K562 (cell line): ENCODE results near the gene ABRAXAS1. TPM values are rescaled to one million over a fixed set of nuclear protein-coding genes. Genes with fewer than 3 reads are reported as not detected.

Source experiments
- CTCF ChIP-seq, 3 experiments: IDR thresholded peaks in 2 of 3; conservative IDR thresholded peaks in 1 of 3; 2 replicates each; pipeline ENCODE4 v1.5.1; 2011 to 2012; ENCODE audit warnings: low read length in 3 of 3, mild to moderate bottlenecking in 3 of 3, control low read depth in 2 of 3, improper control_type of control experiment in 1 of 3, inconsistent platforms in 1 of 3, low read depth in 1 of 3, mixed read lengths in 1 of 3, moderate library complexity in 1 of 3; ENCODE audit not compliant: insufficient read depth in 2 of 3
- CXXC5 ChIP-seq: fragments of 250-450 bp; sonication (Bioruptor Pico); IDR thresholded peaks from 2 replicates; pipeline ENCODE4 v1.8.0; 2022; ENCODE audit warnings: inconsistent platforms, mild to moderate bottlenecking, moderate library complexity
- JUN ChIP-seq, 2 experiments: sonication (generic) in 1 of 2; formaldehyde crosslinking in 1 of 2; IDR thresholded peaks; 2 replicates each; pipeline versions ENCODE4 v1.6.1 to v1.8.0; 2012 to 2022; ENCODE audit warnings: borderline replicate concordance in 2 of 2, mild to moderate bottlenecking in 2 of 2, improper control_type of control experiment in 1 of 2, low read depth in 1 of 2, low read length in 1 of 2, missing genetic modification reagents in 1 of 2
- MEF2A ChIP-seq: IDR thresholded peaks from 2 replicates; pipeline ENCODE4 v1.6.1; 2011; ENCODE audit warnings: low read depth, mild to moderate bottlenecking, low read length, moderate library complexity; ENCODE audit not compliant: control insufficient read depth
- NELFE ChIP-seq: IDR thresholded peaks from 2 replicates; pipeline ENCODE4 v1.6.1; 2011; ENCODE audit warnings: mild to moderate bottlenecking; ENCODE audit not compliant: insufficient read depth, insufficient read length
- PTBP1 ChIP-seq: fragments of 200-400 bp; formaldehyde crosslinking; IDR thresholded peaks from 2 replicates; pipeline ENCODE4 v1.6.1; 2017; ENCODE audit warnings: low read depth, low read length
- SLC30A9 ChIP-seq: fragments of 250-450 bp; sonication (Bioruptor Pico); IDR thresholded peaks from 2 replicates; pipeline ENCODE4 v1.8.0; 2022; ENCODE audit warnings: mild to moderate bottlenecking, moderate library complexity
- TEAD2 ChIP-seq: fragments of 450-650 bp; IDR thresholded peaks from 2 replicates; pipeline ENCODE4 v1.6.1; 2016; ENCODE audit warnings: missing genetic modification characterization, control low read depth, missing compliant biosample characterization
- UBTF ChIP-seq, 2 experiments: IDR thresholded peaks; 2 replicates each; pipeline ENCODE4 v1.6.1; 2012; ENCODE audit warnings: improper control_type of control experiment in 2 of 2, low read depth in 2 of 2, low read length in 2 of 2, borderline replicate concordance in 1 of 2
- ZFX ChIP-seq: sonication (generic); formaldehyde crosslinking; IDR thresholded peaks from 2 replicates; pipeline ENCODE4 v1.8.0; 2022; ENCODE audit warnings: mild to moderate bottlenecking, missing genetic modification reagents, moderate library complexity
- ZNF224 ChIP-seq: sonication (generic); formaldehyde crosslinking; IDR thresholded peaks from 2 replicates; pipeline ENCODE4 v1.8.0; 2022; ENCODE audit warnings: mild to moderate bottlenecking, missing genetic modification reagents
- ZNF354B ChIP-seq: fragments of 250-450 bp; sonication (Bioruptor Pico); IDR thresholded peaks from 2 replicates; pipeline ENCODE4 v1.4.0; 2020
- ZNF77 ChIP-seq: fragments of 250-450 bp; sonication (Bioruptor Pico); IDR thresholded peaks from 2 replicates; pipeline ENCODE4 v1.5.0; 2020
- polyA plus RNA-seq, 8 experiments: library from polyadenylated mRNA; depleted of rRNA in 4 of 8; stranded (reverse) in 5 of 8; unstranded in 3 of 8; fragments of >200 nt; fragmentation: Nextera tagmentation in 2 of 8; fragmentation: Illumina TruSeq in 1 of 8; extraction: Ambion mirVana in 2 of 8; extraction: Trizol in 1 of 8; gene quantifications; 2 replicates each; pipeline versions ENCODE4 v1.2.1 to v1.2.3, GENCODE V29; 2011 to 2014; ENCODE audit warnings: inconsistent platforms in 1 of 8, missing spikeins in 1 of 8
- total RNA-seq, 7 experiments: library from RNA; depleted of rRNA in 6 of 7; stranded (reverse); fragments of >200 nt in 6 of 7; fragmentation: Illumina TruSeq in 2 of 7; extraction: Trizol in 2 of 7; gene quantifications; 2 replicates each; pipeline versions ENCODE4 v1.2.1 to v1.2.3, GENCODE V29; 2011 to 2021; ENCODE audit warnings: low replicate concordance in 1 of 7
- TF ChIP-seq, protein P1 (sequence below), 3 experiments: fragments of 200-800 bp in 1 of 3; sonication (Bioruptor generic) in 1 of 3; sonication (generic) in 1 of 3; formaldehyde crosslinking in 1 of 3; IDR thresholded peaks; 2 replicates each; pipeline versions ENCODE4 v1.6.1 to v1.8.0; 2016 to 2022; ENCODE audit warnings: mild to moderate bottlenecking in 2 of 3, missing compliant biosample characterization in 2 of 3, missing genetic modification characterization in 2 of 3, missing genetic modification reagents in 1 of 3
- TF ChIP-seq, protein P2 (sequence below): fragments of 450-650 bp; IDR thresholded peaks from 2 replicates; pipeline ENCODE4 v1.7.0; 2016; ENCODE audit warnings: borderline replicate concordance
- TF ChIP-seq, protein P3 (sequence below): sonication (generic); formaldehyde crosslinking; IDR thresholded peaks from 2 replicates; pipeline ENCODE4 v1.8.1; 2023; ENCODE audit warnings: mild to moderate bottlenecking, missing genetic modification reagents, moderate library complexity

Gene ABRAXAS1
- total and polyA plus RNA-seq, 9 of the 15 experiments (the other 6 are each of a cell fraction or from before 2014, with no cell fraction given): 10.8 to 48.3 (median 22.1) TPM

DNA sequence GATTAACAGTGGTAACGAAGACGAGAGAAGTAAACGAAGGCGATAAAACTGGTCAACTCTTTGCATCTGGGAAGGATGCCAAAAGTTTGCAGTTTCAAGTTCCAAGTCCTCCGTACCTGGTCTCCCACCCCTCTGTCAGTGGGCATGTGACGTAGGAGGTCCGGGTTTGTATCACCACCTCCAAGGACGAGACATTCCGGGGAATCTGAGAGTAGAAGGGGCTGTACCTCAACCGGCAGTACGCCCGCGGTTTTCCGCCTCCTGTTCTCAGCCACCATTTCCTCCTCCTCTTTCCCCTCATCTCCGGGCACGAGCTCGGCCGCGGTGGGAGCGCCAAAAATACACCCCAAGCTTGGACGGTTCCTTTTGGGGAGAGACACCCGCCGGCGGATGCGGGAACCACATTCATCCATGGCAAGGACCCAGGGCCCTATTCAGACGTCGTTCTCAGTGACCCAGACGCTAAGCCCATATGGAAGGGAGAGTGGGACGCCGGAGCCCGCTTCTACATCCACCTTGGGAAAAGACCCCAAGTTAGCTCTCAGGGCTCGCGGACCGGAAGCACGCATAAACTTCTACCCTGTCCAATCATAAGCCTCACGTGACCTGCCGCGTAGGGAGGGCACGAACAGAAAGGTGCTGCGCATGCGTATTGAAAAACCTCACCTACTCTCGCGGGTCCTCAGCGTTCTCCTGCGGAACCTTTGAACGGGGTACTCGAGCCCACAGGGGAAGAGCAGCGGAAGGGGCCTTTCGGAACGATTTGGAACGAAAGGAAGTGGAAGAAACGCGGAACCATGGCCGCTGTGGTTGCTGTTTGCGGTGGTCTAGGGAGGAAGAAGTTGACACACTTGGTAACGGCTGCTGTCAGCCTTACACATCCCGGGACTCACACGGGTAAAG, 29.4 kb downstream of the ABRAXAS1 start, which contains the start of the genes HELQ and MRPS18C (continued):
- TF ChIP-seq, protein P1, sequence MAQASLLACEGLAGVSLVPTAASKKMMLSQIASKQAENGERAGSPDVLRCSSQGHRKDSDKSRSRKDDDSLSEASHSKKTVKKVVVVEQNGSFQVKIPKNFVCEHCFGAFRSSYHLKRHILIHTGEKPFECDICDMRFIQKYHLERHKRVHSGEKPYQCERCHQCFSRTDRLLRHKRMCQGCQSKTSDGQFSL (CRISPR knock-in tag; IDR thresholded peaks at IDR 0.05): no peak
- TF ChIP-seq, protein P1 (tag; IDR thresholded peaks at IDR 0.05): no peak
- TF ChIP-seq UBTF (IDR thresholded peaks at IDR 0.05; ENCODE audit: borderline replicate concordance in 1 of 2, low read depth in 2 of 2, low read length in 2 of 2) (peak; percentile 15 to 75; a peak in 2 of 4 replicates), TEAD2 (tag) (no peak), ZNF77 (no peak), CXXC5 (peak; percentile 88), NELFE (no peak), CTCF (IDR thresholded peaks at IDR 0.05 in 2 of 3, conservative IDR thresholded peaks at IDR 0.05 in 1 of 3; ENCODE audit: insufficient read depth in 2 of 3, low read depth in 1 of 3, low read length in 3 of 3) (peak; percentile 27 to 37 (median 31); a peak in 3 of 6 replicates), SLC30A9 (CRISPR knock-in tag) (no peak), ZNF224 (CRISPR knock-in tag) (no peak), ZFX (CRISPR knock-in tag) (peak; percentile 73), JUN (IDR thresholded peaks at IDR 0.05; ENCODE audit: borderline replicate concordance, low read depth, low read length) (no peak; the same call in 1 of the 2 replicates), JUN (CRISPR knock-in tag; IDR thresholded peaks at IDR 0.05; ENCODE audit: borderline replicate concordance) (0 out of 2 replicates have a peak, but pooled peaks have one; percentile 7), PTBP1 (0 out of 2 replicates have a peak, but pooled peaks have one; percentile 5), ZNF354B (CRISPR knock-in tag) (no peak), MEF2A (peak; percentile 54; the same call in 1 of the 2 replicates)
- TF ChIP-seq, protein P2, sequence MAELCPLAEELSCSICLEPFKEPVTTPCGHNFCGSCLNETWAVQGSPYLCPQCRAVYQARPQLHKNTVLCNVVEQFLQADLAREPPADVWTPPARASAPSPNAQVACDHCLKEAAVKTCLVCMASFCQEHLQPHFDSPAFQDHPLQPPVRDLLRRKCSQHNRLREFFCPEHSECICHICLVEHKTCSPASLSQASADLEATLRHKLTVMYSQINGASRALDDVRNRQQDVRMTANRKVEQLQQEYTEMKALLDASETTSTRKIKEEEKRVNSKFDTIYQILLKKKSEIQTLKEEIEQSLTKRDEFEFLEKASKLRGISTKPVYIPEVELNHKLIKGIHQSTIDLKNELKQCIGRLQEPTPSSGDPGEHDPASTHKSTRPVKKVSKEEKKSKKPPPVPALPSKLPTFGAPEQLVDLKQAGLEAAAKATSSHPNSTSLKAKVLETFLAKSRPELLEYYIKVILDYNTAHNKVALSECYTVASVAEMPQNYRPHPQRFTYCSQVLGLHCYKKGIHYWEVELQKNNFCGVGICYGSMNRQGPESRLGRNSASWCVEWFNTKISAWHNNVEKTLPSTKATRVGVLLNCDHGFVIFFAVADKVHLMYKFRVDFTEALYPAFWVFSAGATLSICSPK: no peak
- TF ChIP-seq, protein P3, sequence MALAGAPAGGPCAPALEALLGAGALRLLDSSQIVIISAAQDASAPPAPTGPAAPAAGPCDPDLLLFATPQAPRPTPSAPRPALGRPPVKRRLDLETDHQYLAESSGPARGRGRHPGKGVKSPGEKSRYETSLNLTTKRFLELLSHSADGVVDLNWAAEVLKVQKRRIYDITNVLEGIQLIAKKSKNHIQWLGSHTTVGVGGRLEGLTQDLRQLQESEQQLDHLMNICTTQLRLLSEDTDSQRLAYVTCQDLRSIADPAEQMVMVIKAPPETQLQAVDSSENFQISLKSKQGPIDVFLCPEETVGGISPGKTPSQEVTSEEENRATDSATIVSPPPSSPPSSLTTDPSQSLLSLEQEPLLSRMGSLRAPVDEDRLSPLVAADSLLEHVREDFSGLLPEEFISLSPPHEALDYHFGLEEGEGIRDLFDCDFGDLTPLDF (CRISPR knock-in tag): peak; percentile 67; the same call in 1 of the 2 replicates
